HEK293 (cell line): ENCODE measurements around the gene TAC3.

ENCODE experiments used
- CTCF ChIA-PET: fragments of 350-600 bp; formaldehyde crosslinking; extraction: SDS; loops from one replicate; lab custom pipeline; 2021; ENCODE audit warnings: antibody characterized with exemption; lab: Yijun Ruan, JAX
- POLR2A ChIA-PET: fragments of 300-600 bp; formaldehyde crosslinking; extraction: SDS; loops from one replicate; lab custom pipeline; 2020; ENCODE audit warnings: antibody characterized with exemption, inconsistent platforms; lab: Yijun Ruan, JAX
- H3K27ac ChIP-seq: fragments of 200-500 bp; sonication (Bioruptor generic); 2 replicates; pipeline ENCODE4 v1.5.1; 2014; ENCODE audit warnings: low read depth, low read length, control low read depth, inconsistent platforms; ENCODE audit errors: extremely low read depth
- H3K36me3 ChIP-seq, 2 experiments: fragments of 200-500 bp in 1 of 2; sonication (Bioruptor generic) in 1 of 2; 1 replicate in 1 of 2; 2 replicates in 1 of 2; pipeline ENCODE4 v1.5.1; 2014 to 2017; ENCODE audit warnings: inconsistent platforms in 2 of 2, low read length in 2 of 2; ENCODE audit not compliant: control insufficient read depth in 2 of 2, insufficient read depth in 1 of 2
- H3K4me1 ChIP-seq: fragments of 200-500 bp; sonication (Bioruptor generic); 2 replicates; pipeline ENCODE4 v1.5.1; 2014; ENCODE audit warnings: mild to moderate bottlenecking, low read length, inconsistent platforms; ENCODE audit not compliant: control insufficient read depth, insufficient read depth
- H3K4me3 ChIP-seq: 2 replicates; pipeline ENCODE4 v1.5.1; 2011; ENCODE audit warnings: low read depth, mild to moderate bottlenecking, control low read depth, low read length, moderate library complexity
- H3K9me3 ChIP-seq: fragments of 200-500 bp; sonication (Bioruptor generic); 2 replicates; pipeline ENCODE4 v1.5.1; 2014; ENCODE audit warnings: low read depth, low read length, inconsistent platforms; ENCODE audit not compliant: control insufficient read depth, insufficient read depth
- BCL11A ChIP-seq: fragments of 450-650 bp; formaldehyde crosslinking; IDR thresholded peaks from 2 replicates; pipeline ENCODE4 v1.5.1; 2016; ENCODE audit warnings: low read depth, missing biosample characterization, missing genetic modification characterization
- FEZF1 ChIP-seq: fragments of 450-650 bp; formaldehyde crosslinking; IDR thresholded peaks from 2 replicates; pipeline ENCODE4 v1.5.1; 2016; ENCODE audit warnings: missing biosample characterization, missing genetic modification characterization
- HOXC10 ChIP-seq: sonication (generic); formaldehyde crosslinking; IDR thresholded peaks from 2 replicates; pipeline ENCODE4 v1.8.1; 2023; ENCODE audit warnings: mild to moderate bottlenecking, missing genetic modification reagents
- KLF9 ChIP-seq: fragments of 450-650 bp; formaldehyde crosslinking; IDR thresholded peaks from 2 replicates; pipeline ENCODE4 v1.5.1; 2016; ENCODE audit warnings: missing biosample characterization, missing genetic modification characterization, low read depth
- MYNN ChIP-seq: fragments of 450-650 bp; formaldehyde crosslinking; IDR thresholded peaks from 2 replicates; pipeline ENCODE4 v1.5.1; 2016; ENCODE audit warnings: missing biosample characterization, missing genetic modification characterization, borderline replicate concordance
- MZF1 ChIP-seq: fragments of 450-650 bp; formaldehyde crosslinking; IDR thresholded peaks from 2 replicates; pipeline ENCODE4 v1.5.1; 2017; ENCODE audit warnings: missing biosample characterization, missing genetic modification characterization, borderline replicate concordance
- OVOL3 ChIP-seq: fragments of 450-650 bp; formaldehyde crosslinking; IDR thresholded peaks from 2 replicates; pipeline ENCODE4 v1.5.1; 2016; ENCODE audit warnings: missing biosample characterization, missing genetic modification characterization
- PRDM4 ChIP-seq: fragments of 450-650 bp; formaldehyde crosslinking; IDR thresholded peaks from 2 replicates; pipeline ENCODE4 v1.5.1; 2017; ENCODE audit warnings: missing biosample characterization, missing genetic modification characterization
- RBAK ChIP-seq: fragments of 450-650 bp; formaldehyde crosslinking; IDR thresholded peaks from 2 replicates; pipeline ENCODE4 v1.5.1; 2016; ENCODE audit warnings: missing biosample characterization, missing genetic modification characterization
- SCRT1 ChIP-seq: fragments of 450-650 bp; formaldehyde crosslinking; IDR thresholded peaks from 2 replicates; pipeline ENCODE4 v1.5.1; 2016; ENCODE audit warnings: missing biosample characterization, missing genetic modification characterization, borderline replicate concordance
- SETDB1 ChIP-seq: IDR thresholded peaks from one replicate; pipeline ENCODE4 v1.6.1; 2017; ENCODE audit warnings: mild to moderate bottlenecking, low read length, moderate library complexity, mixed read lengths; ENCODE audit not compliant: insufficient read length
- SP2 ChIP-seq: fragments of 450-650 bp; formaldehyde crosslinking; IDR thresholded peaks from 2 replicates; pipeline ENCODE4 v1.5.1; 2016; ENCODE audit warnings: missing biosample characterization, missing genetic modification characterization
- ZEB2 ChIP-seq: fragments of 450-650 bp; formaldehyde crosslinking; IDR thresholded peaks from 2 replicates; pipeline ENCODE4 v1.5.1; 2016; ENCODE audit warnings: missing biosample characterization, missing genetic modification characterization
- ZNF138 ChIP-seq: fragments of 450-650 bp; formaldehyde crosslinking; IDR thresholded peaks from 2 replicates; pipeline ENCODE4 v1.5.1; 2016; ENCODE audit warnings: missing biosample characterization, missing genetic modification characterization, borderline replicate concordance
- ZNF184 ChIP-seq: fragments of 450-650 bp; IDR thresholded peaks from 2 replicates; pipeline ENCODE4 v1.5.1; 2018; ENCODE audit warnings: missing biosample characterization, mild to moderate bottlenecking, missing genetic modification characterization
- ZNF341 ChIP-seq: fragments of 450-650 bp; formaldehyde crosslinking; IDR thresholded peaks from 2 replicates; pipeline ENCODE4; 2016; ENCODE audit warnings: low read depth, missing biosample characterization, missing genetic modification characterization
- ZNF423 ChIP-seq: fragments of 450-650 bp; formaldehyde crosslinking; IDR thresholded peaks from 2 replicates; pipeline ENCODE4 v1.5.1; 2016; ENCODE audit warnings: missing biosample characterization, missing genetic modification characterization
- ZNF529 ChIP-seq: fragments of 450-650 bp; formaldehyde crosslinking; IDR thresholded peaks from 2 replicates; pipeline ENCODE4 v1.5.1; 2017; ENCODE audit warnings: missing genetic modification characterization, missing biosample characterization; ENCODE audit not compliant: insufficient replicate concordance
- ZNF629 ChIP-seq: fragments of 450-650 bp; formaldehyde crosslinking; IDR thresholded peaks from 2 replicates; pipeline ENCODE4 v1.5.1; 2017; ENCODE audit warnings: missing biosample characterization, missing genetic modification characterization
- ZNF664 ChIP-seq: fragments of 450-650 bp; formaldehyde crosslinking; IDR thresholded peaks from 2 replicates; pipeline ENCODE4 v1.5.1; 2016; ENCODE audit warnings: missing biosample characterization, missing genetic modification characterization
- ZNF677 ChIP-seq: fragments of 450-650 bp; IDR thresholded peaks from 2 replicates; pipeline ENCODE4 v1.5.0; 2018; ENCODE audit warnings: missing biosample characterization, mild to moderate bottlenecking, missing genetic modification characterization, moderate library complexity
- ZSCAN30 ChIP-seq: fragments of 450-650 bp; IDR thresholded peaks from 2 replicates; pipeline ENCODE4 v1.5.1; 2018; ENCODE audit warnings: missing biosample characterization, mild to moderate bottlenecking, missing genetic modification characterization, moderate library complexity
- TF ChIP-seq, protein P1 (sequence below): fragments of 450-650 bp; formaldehyde crosslinking; IDR thresholded peaks from 2 replicates; pipeline ENCODE4 v1.5.1; 2016; ENCODE audit warnings: missing biosample characterization, missing genetic modification characterization

TAC3 gene

GRCh38 chr12:56980268-56980667 is 36.1 kb downstream of the TAC3 start (continued):
- TF ChIP-seq MZF1 (tag by site-specific recombination) (no peak), HOXC10 (CRISPR knock-in tag) (no peak), OVOL3 (tag by site-specific recombination) (no peak)

GRCh38 chr12:56979628-56980027 is 36.7 kb downstream of the TAC3 start:
- no peak for TF ChIP-seq ZNF138 (tag by site-specific recombination)
- TF ChIP-seq, protein P1, sequence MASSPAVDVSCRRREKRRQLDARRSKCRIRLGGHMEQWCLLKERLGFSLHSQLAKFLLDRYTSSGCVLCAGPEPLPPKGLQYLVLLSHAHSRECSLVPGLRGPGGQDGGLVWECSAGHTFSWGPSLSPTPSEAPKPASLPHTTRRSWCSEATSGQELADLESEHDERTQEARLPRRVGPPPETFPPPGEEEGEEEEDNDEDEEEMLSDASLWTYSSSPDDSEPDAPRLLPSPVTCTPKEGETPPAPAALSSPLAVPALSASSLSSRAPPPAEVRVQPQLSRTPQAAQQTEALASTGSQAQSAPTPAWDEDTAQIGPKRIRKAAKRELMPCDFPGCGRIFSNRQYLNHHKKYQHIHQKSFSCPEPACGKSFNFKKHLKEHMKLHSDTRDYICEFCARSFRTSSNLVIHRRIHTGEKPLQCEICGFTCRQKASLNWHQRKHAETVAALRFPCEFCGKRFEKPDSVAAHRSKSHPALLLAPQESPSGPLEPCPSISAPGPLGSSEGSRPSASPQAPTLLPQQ (tag by site-specific recombination): no peak
- no peak for TF ChIP-seq FEZF1 (tag by site-specific recombination)
- ChIA-PET CTCF (no interaction called here), POLR2A (no interaction called here)
- no peak overlapping the region for H3K27ac ChIP-seq
- no peak overlapping the region for H3K4me3 ChIP-seq
- H3K36me3 ChIP-seq: no peaks in the 10 kb centered on the region
- H3K4me1 ChIP-seq: no peaks in the 10 kb centered on the region
- H3K9me3 ChIP-seq: no peaks in the 10 kb centered on the region

DNA sequence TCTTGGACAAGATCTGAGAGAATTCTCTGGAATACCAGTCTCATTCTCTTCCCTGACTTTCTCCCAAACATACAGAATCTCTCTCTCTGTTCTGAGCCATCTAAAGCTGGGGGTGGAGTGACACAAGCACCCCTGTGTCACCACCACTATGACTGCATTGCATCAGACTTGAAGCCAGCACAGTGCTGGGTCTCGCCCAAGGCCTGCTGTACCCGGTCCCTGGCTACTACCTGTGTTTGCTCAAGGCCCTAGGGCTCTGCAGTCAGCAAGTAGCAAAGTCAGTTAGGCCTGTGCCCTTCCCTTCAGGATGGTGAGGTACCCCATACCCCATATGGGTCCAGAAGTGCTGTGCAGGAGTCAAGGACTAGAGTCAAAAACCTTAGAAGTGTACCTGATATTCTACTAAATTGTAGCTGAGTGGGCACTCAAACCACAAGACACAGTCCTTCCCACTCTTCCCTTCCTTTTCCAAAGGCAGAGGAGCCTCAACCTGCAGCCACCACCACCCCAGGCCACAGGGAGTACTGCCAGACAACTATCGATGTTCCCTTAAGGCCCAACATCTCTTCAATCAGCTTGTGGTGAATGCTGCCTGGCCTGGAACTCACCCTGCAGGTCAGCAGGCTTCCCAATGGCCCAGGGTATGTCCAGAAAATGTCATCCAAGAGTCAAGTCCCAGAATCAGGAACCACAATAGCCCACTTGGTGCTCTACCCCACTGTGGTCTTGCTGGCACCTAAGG is 37.8 kb downstream of the TAC3 start:
- no peak overlapping the region for H3K4me3 ChIP-seq
- H3K9me3 ChIP-seq: no peaks in the 10 kb centered on the region
- no peak overlapping the region for H3K27ac ChIP-seq
- no peaks in the 10 kb centered on the region for H3K4me1 ChIP-seq
- TF ChIP-seq ZNF184 (tag by site-specific recombination) (no peak), SP2 (tag by site-specific recombination) (no peak), BCL11A (no peak), SETDB1 (no peak), ZNF677 (tag by site-specific recombination) (no peak), ZNF529 (tag by site-specific recombination) (no peak), ZNF423 (no peak), PRDM4 (no peak), SCRT1 (tag by site-specific recombination) (no peak), KLF9 (tag by site-specific recombination) (no peak), ZNF341 (tag by site-specific recombination) (no peak), ZEB2 (tag by site-specific recombination) (no peak), MYNN (tag by site-specific recombination) (no peak), ZNF664 (tag by site-specific recombination) (no peak), ZSCAN30 (tag by site-specific recombination) (no peak), RBAK (tag by site-specific recombination) (no peak), ZNF629 (no peak), FEZF1 (tag by site-specific recombination) (no peak)
- TF ChIP-seq, protein P1 (tag by site-specific recombination): no peak
- no peaks in the 10 kb centered on the region for H3K36me3 ChIP-seq
- POLR2A ChIA-PET: no interaction called here
- CTCF ChIA-PET: interaction anchor here (0.8 to 1.0 kb wide), 2 partner anchors 9 kb away, joined by 3 read pairs; no protein-coding TSS in a partner anchor
